ENCODE results near the gene KIF25. TPM values are rescaled to one million over a fixed set of nuclear protein-coding genes. Genes with fewer than 3 reads are reported as not detected.

KIF25 gene
- total RNA-seq, 2 donors from 2014 or later, result 0.28 to 0.82 TPM

- Histone ChIP-seq H3K9me3 (no peaks in the 10 kb centered on the region), H3K27me3 (replicated peaks; ENCODE audit: insufficient read depth) (no peaks in the 10 kb centered on the region), H3K36me3 (no peaks in the 10 kb centered on the region), H3K4me1 (replicated peaks) (no peaks in the 10 kb centered on the region), H3K27ac (no peak overlapping the region), H3K4me3 (no peak overlapping the region)
- WGBS, result 91% methylated on average over 3 of the region's 3 CpGs
- intact Hi-C loops (cut with DNase I), result no loop called here
- no peak for DNase-seq (ENCODE audit: low spot score)
- TF ChIP-seq POLR2AphosphoS5 (IDR thresholded peaks at IDR 0.05) (no peak), POLR2A (IDR thresholded peaks at IDR 0.05) (no peak), CTCF (IDR thresholded peaks at IDR 0.05) (no peak)
These were observed 49.2 kb downstream of the KIF25 start for GRCh38 chr6:168046696-168047095.

GRCh38 chr6:168047841-168048723 lies 50.6 kb downstream of the KIF25 start:
- Histone ChIP-seq H3K4me1 (replicated peaks) (no peaks in the 10 kb centered on the region), H3K4me3 (no peak overlapping the region), H3K27me3 (replicated peaks; ENCODE audit: insufficient read depth) (no peaks in the 10 kb centered on the region), H3K36me3 (no peaks in the 10 kb centered on the region), H3K27ac (no peak overlapping the region), H3K9me3 (no peaks in the 10 kb centered on the region)
- DNase-seq (ENCODE audit: low spot score), result no peak
- intact Hi-C loops (cut with DNase I), result no loop called here
- TF ChIP-seq POLR2A (IDR thresholded peaks at IDR 0.05) (no peak), POLR2AphosphoS5 (IDR thresholded peaks at IDR 0.05) (no peak), CTCF (IDR thresholded peaks at IDR 0.05) (no peak)
- WGBS, result 87% methylated on average over 31 of the region's 31 CpGs

GRCh38 chr6:168048724-168049025 lies 51.2 kb downstream of the KIF25 start:
- no peak for DNase-seq (ENCODE audit: low spot score)
- Histone ChIP-seq H3K4me3 (no peak overlapping the region), H3K36me3 (no peaks in the 10 kb centered on the region), H3K4me1 (replicated peaks) (no peaks in the 10 kb centered on the region), H3K27me3 (replicated peaks; ENCODE audit: insufficient read depth) (no peaks in the 10 kb centered on the region), H3K9me3 (no peaks in the 10 kb centered on the region), H3K27ac (no peak overlapping the region)
- WGBS, result 94% methylated on average over 10 of the region's 10 CpGs
- no peak for TF ChIP-seq POLR2A (IDR thresholded peaks at IDR 0.05)
- no peak for TF ChIP-seq CTCF (IDR thresholded peaks at IDR 0.05)
- no peak for TF ChIP-seq POLR2AphosphoS5 (IDR thresholded peaks at IDR 0.05)
- intact Hi-C loops (cut with DNase I), result no loop called here

GRCh38 chr6:168049277-168049676 lies 51.8 kb downstream of the KIF25 start:
- 87% methylated on average over 20 of the region's 20 CpGs for WGBS
- no peaks in the 10 kb centered on the region for H3K9me3 ChIP-seq
- H3K4me3 ChIP-seq, result no peak overlapping the region
- DNase-seq (ENCODE audit: low spot score), result no peak
- no peaks in the 10 kb centered on the region for H3K27me3 ChIP-seq (replicated peaks; ENCODE audit: insufficient read depth)
- intact Hi-C loops (cut with DNase I), result no loop called here
- no peaks in the 10 kb centered on the region for H3K4me1 ChIP-seq (replicated peaks)
- no peak overlapping the region for H3K27ac ChIP-seq
- no peaks in the 10 kb centered on the region for H3K36me3 ChIP-seq
- no peak for TF ChIP-seq POLR2A (IDR thresholded peaks at IDR 0.05)

GRCh38 chr6:168049706-168050224 lies 52.3 kb downstream of the KIF25 start:
- H3K4me3 ChIP-seq, result no peak overlapping the region
- no peak for DNase-seq (ENCODE audit: low spot score)
- no peaks in the 10 kb centered on the region for H3K4me1 ChIP-seq (replicated peaks)
- no peak overlapping the region for H3K27ac ChIP-seq
- no peaks in the 10 kb centered on the region for H3K36me3 ChIP-seq
- 82% methylated on average over 21 of the region's 21 CpGs for WGBS
- H3K9me3 ChIP-seq, result no peaks in the 10 kb centered on the region
- intact Hi-C loops (cut with DNase I), result no loop called here
- TF ChIP-seq POLR2A (IDR thresholded peaks at IDR 0.05) (no peak), POLR2AphosphoS5 (IDR thresholded peaks at IDR 0.05) (no peak), CTCF (IDR thresholded peaks at IDR 0.05) (no peak)
- no peaks in the 10 kb centered on the region for H3K27me3 ChIP-seq (replicated peaks; ENCODE audit: insufficient read depth)
